Panc1 (cell line): Measurements from ENCODE around the gene FGD3.

Source experiments
- POLR2AphosphoS5 ChIP-seq: IDR thresholded peaks from 2 replicates; pipeline ENCODE4 v1.6.1; 2012; ENCODE audit warnings: mild to moderate bottlenecking, low read depth, low read length, moderate library complexity
- SIN3A ChIP-seq: IDR thresholded peaks from 2 replicates; pipeline ENCODE4 v1.6.1; 2012; ENCODE audit warnings: low read depth, mild to moderate bottlenecking, low read length, moderate library complexity, borderline replicate concordance; ENCODE audit not compliant: insufficient read depth
- TF ChIP-seq, protein P1 (sequence below): fragments of 450-650 bp; IDR thresholded peaks from 2 replicates; pipeline ENCODE4 v1.5.1; 2017; ENCODE audit warnings: mild to moderate bottlenecking
- TF ChIP-seq, protein P2 (sequence below), 2 experiments: IDR thresholded peaks; 2 replicates each; pipeline ENCODE4 v1.6.1; 2011 to 2012; ENCODE audit warnings: low read depth in 2 of 2, control low read depth in 1 of 2, low read length in 1 of 2, mild to moderate bottlenecking in 1 of 2, moderate library complexity in 1 of 2; ENCODE audit not compliant: insufficient read depth in 1 of 2

DNA sequence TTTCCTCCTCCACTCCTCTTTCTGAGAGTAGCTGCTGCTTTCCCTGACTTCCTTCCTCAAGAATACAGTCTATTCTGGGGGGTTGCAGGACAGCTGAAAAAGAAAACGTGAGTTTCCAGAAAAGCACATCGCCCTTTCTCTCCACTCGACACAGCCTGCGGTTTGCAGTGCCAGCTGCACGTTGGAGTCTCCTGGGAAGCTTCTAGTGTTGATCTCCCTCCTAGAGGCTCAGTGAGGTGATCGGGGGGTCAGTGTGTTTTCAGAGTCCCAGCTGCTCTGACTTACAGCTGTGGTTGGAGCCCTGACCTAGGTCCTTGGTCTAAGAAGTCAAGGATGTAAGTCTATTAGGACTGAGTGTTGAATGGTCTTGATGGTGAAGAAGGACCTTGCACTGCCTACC, 86.2 kb downstream of the FGD3 start:
- TF ChIP-seq, protein P1, sequence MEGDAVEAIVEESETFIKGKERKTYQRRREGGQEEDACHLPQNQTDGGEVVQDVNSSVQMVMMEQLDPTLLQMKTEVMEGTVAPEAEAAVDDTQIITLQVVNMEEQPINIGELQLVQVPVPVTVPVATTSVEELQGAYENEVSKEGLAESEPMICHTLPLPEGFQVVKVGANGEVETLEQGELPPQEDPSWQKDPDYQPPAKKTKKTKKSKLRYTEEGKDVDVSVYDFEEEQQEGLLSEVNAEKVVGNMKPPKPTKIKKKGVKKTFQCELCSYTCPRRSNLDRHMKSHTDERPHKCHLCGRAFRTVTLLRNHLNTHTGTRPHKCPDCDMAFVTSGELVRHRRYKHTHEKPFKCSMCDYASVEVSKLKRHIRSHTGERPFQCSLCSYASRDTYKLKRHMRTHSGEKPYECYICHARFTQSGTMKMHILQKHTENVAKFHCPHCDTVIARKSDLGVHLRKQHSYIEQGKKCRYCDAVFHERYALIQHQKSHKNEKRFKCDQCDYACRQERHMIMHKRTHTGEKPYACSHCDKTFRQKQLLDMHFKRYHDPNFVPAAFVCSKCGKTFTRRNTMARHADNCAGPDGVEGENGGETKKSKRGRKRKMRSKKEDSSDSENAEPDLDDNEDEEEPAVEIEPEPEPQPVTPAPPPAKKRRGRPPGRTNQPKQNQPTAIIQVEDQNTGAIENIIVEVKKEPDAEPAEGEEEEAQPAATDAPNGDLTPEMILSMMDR = no peak
- no peak for TF ChIP-seq SIN3A
- TF ChIP-seq, protein P2, sequence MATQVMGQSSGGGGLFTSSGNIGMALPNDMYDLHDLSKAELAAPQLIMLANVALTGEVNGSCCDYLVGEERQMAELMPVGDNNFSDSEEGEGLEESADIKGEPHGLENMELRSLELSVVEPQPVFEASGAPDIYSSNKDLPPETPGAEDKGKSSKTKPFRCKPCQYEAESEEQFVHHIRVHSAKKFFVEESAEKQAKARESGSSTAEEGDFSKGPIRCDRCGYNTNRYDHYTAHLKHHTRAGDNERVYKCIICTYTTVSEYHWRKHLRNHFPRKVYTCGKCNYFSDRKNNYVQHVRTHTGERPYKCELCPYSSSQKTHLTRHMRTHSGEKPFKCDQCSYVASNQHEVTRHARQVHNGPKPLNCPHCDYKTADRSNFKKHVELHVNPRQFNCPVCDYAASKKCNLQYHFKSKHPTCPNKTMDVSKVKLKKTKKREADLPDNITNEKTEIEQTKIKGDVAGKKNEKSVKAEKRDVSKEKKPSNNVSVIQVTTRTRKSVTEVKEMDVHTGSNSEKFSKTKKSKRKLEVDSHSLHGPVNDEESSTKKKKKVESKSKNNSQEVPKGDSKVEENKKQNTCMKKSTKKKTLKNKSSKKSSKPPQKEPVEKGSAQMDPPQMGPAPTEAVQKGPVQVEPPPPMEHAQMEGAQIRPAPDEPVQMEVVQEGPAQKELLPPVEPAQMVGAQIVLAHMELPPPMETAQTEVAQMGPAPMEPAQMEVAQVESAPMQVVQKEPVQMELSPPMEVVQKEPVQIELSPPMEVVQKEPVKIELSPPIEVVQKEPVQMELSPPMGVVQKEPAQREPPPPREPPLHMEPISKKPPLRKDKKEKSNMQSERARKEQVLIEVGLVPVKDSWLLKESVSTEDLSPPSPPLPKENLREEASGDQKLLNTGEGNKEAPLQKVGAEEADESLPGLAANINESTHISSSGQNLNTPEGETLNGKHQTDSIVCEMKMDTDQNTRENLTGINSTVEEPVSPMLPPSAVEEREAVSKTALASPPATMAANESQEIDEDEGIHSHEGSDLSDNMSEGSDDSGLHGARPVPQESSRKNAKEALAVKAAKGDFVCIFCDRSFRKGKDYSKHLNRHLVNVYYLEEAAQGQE (IDR thresholded peaks at IDR 0.05; ENCODE audit: insufficient read depth in 1 of 2, low read depth in 2 of 2, low read length in 1 of 2) = no peak
- TF ChIP-seq POLR2AphosphoS5 = no peak
